Fibroblast of lung (primary cell): ENCODE results near the gene DAZ2. TPM values are rescaled to one million over a fixed set of nuclear protein-coding genes. Genes with fewer than 3 reads are reported as not detected.
"Not testable (repeated sequence)": the region's sequence is repeated elsewhere in the genome, so short reads cannot be mapped to it uniquely, and the experiment has no call there.

ENCODE experiments used
- DNase-seq, 2 donors: peaks; one replicate each; pipeline versions ENCODE4 v3.0.0 to v3.0.0-alpha.2; 2010; ENCODE audit warnings: low read depth in 2 of 2
- H2AFZ ChIP-seq: 2 replicates; pipeline ENCODE4 v1.5.1; 2012; ENCODE audit warnings: low read length, control low read depth, inconsistent platforms
- H3K27ac ChIP-seq: 2 replicates; pipeline ENCODE4 v1.5.1; 2011; ENCODE audit warnings: low read length, control low read depth; ENCODE audit not compliant: insufficient read depth
- H3K27me3 ChIP-seq: 2 replicates; pipeline ENCODE4 v1.5.1; 2011; ENCODE audit warnings: mild to moderate bottlenecking, low read length; ENCODE audit not compliant: control insufficient read depth, insufficient read depth
- H3K36me3 ChIP-seq: 2 replicates; pipeline ENCODE4 v1.5.1; 2011; ENCODE audit warnings: low read length; ENCODE audit not compliant: control insufficient read depth, insufficient read depth
- H3K4me1 ChIP-seq: 2 replicates; pipeline ENCODE4 v1.5.1; 2011; ENCODE audit warnings: low read length; ENCODE audit not compliant: control insufficient read depth, insufficient read depth; ENCODE audit errors: extremely low read depth
- H3K4me2 ChIP-seq: 2 replicates; pipeline ENCODE4 v1.5.1; 2011; ENCODE audit warnings: low read length, control low read depth; ENCODE audit not compliant: insufficient read depth; ENCODE audit errors: extremely low read depth
- H3K4me3 ChIP-seq, 4 experiments: fragments of 200-600 bp in 1 of 4; sonication (generic) in 1 of 4; replicated peaks in 1 of 4; 2 replicates each; pipeline ENCODE4 v1.5.1; 2011 to 2016; ENCODE audit warnings: low read length in 4 of 4, low read depth in 3 of 4, mild to moderate bottlenecking in 3 of 4, control low read depth in 2 of 4, inconsistent platforms in 1 of 4, mixed read lengths in 1 of 4; ENCODE audit not compliant: insufficient read depth in 1 of 4; ENCODE audit errors: control extremely low read depth in 1 of 4
- H3K79me2 ChIP-seq: 2 replicates; pipeline ENCODE4 v1.5.1; 2012; ENCODE audit warnings: mild to moderate bottlenecking, low read length, inconsistent platforms; ENCODE audit not compliant: control insufficient read depth, insufficient read depth
- H3K9ac ChIP-seq: 2 replicates; pipeline ENCODE4 v1.5.1; 2011; ENCODE audit warnings: mild to moderate bottlenecking, low read length, control low read depth; ENCODE audit not compliant: insufficient read depth
- H3K9me3 ChIP-seq: 2 replicates; pipeline ENCODE4 v1.5.1; 2012; ENCODE audit warnings: low read depth, low read length; ENCODE audit not compliant: control insufficient read depth, insufficient read depth
- H4K20me1 ChIP-seq: 2 replicates; pipeline ENCODE4 v1.5.1; 2011; ENCODE audit warnings: low read length; ENCODE audit not compliant: control insufficient read depth, insufficient read depth; ENCODE audit errors: extremely low read depth
- polyA minus RNA-seq: library from RNA; depleted of rRNA, polyadenylated mRNA; stranded (reverse); fragments of >200 nt; gene quantifications from 2 replicates; pipeline ENCODE4 v1.2.3, GENCODE V29; 2011; ENCODE audit warnings: low replicate concordance
- polyA plus RNA-seq, 2 donors: library from polyadenylated mRNA; depleted of rRNA in 1 of 2; stranded (reverse) in 1 of 2; unstranded in 1 of 2; fragments of >200 nt; gene quantifications; 2 replicates each; pipeline ENCODE4 v1.2.1, GENCODE V29; 2011 to 2012; ENCODE audit warnings: missing spikeins in 1 of 2
- total RNA-seq: library from RNA; depleted of rRNA; stranded (reverse); fragments of >200 nt; gene quantifications from 2 replicates; pipeline ENCODE4 v1.2.1, GENCODE V29; 2014

DAZ2 gene, protein sequence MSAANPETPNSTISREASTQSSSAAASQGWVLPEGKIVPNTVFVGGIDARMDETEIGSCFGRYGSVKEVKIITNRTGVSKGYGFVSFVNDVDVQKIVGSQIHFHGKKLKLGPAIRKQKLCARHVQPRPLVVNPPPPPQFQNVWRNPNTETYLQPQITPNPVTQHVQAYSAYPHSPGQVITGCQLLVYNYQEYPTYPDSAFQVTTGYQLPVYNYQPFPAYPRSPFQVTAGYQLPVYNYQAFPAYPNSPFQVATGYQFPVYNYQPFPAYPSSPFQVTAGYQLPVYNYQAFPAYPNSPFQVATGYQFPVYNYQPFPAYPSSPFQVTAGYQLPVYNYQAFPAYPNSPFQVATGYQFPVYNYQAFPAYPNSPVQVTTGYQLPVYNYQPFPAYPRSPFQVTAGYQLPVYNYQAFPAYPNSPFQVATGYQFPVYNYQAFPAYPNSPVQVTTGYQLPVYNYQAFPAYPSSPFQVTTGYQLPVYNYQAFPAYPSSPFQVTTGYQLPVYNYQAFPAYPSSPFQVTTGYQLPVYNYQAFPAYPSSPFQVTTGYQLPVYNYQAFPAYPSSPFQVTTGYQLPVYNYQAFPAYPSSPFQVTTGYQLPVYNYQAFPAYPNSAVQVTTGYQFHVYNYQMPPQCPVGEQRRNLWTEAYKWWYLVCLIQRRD
- total RNA-seq (not detected in 2 replicates), polyA plus RNA-seq (not detected in 2 replicates), polyA minus RNA-seq (not detected in 2 replicates)
- not detected in 2 replicates for polyA plus RNA-seq (2012)

DNA sequence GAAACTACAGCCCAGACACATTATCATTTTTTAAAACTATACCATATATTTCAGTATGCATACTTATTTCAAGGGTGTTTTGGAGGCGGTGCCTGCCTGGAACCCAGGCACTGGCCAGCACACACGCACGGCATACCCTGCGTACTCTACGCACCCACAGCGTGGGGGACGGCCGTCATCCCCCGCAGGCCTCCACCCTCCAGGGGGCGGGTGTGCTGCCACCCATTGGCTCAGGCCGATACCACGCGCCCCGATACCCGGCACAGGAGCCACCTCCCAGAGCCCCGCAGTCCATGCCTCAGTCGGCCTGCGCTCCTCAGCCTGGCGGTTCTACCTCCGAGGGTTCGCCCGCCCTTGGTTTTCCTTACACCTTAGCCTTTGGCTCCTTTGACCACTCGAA is at the start of gene DAZ2:
DAZ2 (plus strand) TSS at position 301 of the 400 bp plus-strand sequence. CDS start 208 bp downstream, outside the sequence.
- H3K79me2 ChIP-seq, H3K27me3 ChIP-seq, H3K9me3 ChIP-seq, H4K20me1 ChIP-seq, H3K9ac ChIP-seq, H2AFZ ChIP-seq, H3K4me2 ChIP-seq, H3K27ac ChIP-seq, H3K4me1 ChIP-seq, H3K36me3 ChIP-seq, DNase-seq, H3K4me3 ChIP-seq: not testable (repeated sequence)

DNA sequence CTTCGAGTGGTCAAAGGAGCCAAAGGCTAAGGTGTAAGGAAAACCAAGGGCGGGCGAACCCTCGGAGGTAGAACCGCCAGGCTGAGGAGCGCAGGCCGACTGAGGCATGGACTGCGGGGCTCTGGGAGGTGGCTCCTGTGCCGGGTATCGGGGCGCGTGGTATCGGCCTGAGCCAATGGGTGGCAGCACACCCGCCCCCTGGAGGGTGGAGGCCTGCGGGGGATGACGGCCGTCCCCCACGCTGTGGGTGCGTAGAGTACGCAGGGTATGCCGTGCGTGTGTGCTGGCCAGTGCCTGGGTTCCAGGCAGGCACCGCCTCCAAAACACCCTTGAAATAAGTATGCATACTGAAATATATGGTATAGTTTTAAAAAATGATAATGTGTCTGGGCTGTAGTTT is 20.4 kb upstream of the DAZ2 start, which contains the start of gene DAZ1:
DAZ1 (minus strand) TSS at position 101 of the 400 bp plus-strand sequence. CDS start 208 bp downstream, outside the sequence.
- H3K4me2 ChIP-seq, H2AFZ ChIP-seq, H3K9me3 ChIP-seq, H3K4me3 ChIP-seq, DNase-seq, H3K79me2 ChIP-seq, H3K27me3 ChIP-seq, H3K36me3 ChIP-seq, H3K9ac ChIP-seq, H4K20me1 ChIP-seq, H3K4me1 ChIP-seq, H3K27ac ChIP-seq: not testable (repeated sequence)

DNA sequence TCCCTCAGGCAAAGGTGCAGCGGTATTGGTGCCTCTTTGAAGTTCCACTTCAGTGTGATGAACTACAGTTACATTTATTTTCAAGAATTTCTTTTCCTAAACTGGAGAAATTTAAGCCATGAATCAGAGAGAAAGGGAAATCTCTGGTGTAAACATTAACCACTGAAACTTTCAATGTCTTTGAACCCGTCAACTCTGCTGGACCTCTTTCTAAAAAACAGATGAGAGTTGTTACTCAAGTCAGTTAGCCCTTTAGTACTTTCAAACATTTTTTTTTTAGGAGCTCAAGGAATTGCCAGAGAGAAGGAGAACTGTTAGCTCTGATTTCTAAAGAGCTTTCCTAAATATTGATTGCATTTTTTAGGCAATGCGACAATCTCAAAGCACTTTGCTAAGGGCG is 11.9 kb upstream of the DAZ2 start:
- not testable (repeated sequence) for H3K27me3 ChIP-seq, H3K79me2 ChIP-seq, H3K36me3 ChIP-seq, H2AFZ ChIP-seq, DNase-seq, H3K4me3 ChIP-seq, H3K4me1 ChIP-seq, H3K4me2 ChIP-seq, H3K27ac ChIP-seq, H3K9ac ChIP-seq, H3K9me3 ChIP-seq, H4K20me1 ChIP-seq

DNA sequence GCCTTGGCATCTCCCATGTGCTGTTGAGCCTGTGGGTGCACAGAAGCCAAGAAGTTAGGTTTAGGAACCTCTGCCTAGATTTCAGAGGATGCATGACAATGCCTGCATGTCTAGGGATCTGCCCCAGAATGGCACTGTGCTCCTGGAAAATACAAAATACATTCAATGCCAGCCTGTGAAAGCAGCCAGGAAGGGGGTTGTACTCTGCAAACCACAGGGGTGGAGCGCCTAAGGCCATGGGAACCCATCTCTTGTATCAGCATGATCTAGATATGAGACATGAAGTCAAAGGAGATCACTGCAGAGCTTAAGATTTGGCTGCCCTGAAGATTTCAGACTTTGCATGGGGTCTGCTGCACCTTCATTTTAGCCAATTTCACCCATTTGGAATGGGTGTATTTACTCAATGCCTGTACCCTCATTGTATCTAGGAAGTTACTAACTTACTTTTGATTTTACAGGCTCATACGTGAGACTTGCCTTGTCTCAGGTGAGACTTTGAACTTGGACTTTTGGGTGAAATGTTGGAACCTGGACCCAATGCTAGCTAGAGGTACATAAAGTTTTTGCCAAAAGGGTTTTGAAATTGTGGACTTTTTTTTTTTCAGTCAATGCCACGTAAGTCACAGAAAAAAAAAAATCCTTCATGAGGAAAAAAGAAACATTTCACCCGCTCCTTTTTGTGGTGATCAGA is 9.4 kb upstream of the DAZ2 start:
- not testable (repeated sequence) for H3K27me3 ChIP-seq, H3K79me2 ChIP-seq, DNase-seq, H3K4me3 ChIP-seq, H3K9ac ChIP-seq, H2AFZ ChIP-seq, H3K36me3 ChIP-seq, H3K4me1 ChIP-seq, H3K4me2 ChIP-seq, H4K20me1 ChIP-seq, H3K9me3 ChIP-seq, H3K27ac ChIP-seq

- not testable (repeated sequence) for H3K4me3 ChIP-seq, H3K4me1 ChIP-seq, H2AFZ ChIP-seq, H3K4me2 ChIP-seq, H3K27ac ChIP-seq, H3K79me2 ChIP-seq, DNase-seq, H4K20me1 ChIP-seq, H3K9me3 ChIP-seq, H3K36me3 ChIP-seq, H3K9ac ChIP-seq, H3K27me3 ChIP-seq
Observed at GRCh38 chrY:23210681-23211080, 8.7 kb upstream of the DAZ2 start.
